H9 (cell line): Measurements from ENCODE around the gene VPREB3. TPM values are rescaled to one million over a fixed set of nuclear protein-coding genes. Genes with fewer than 3 reads are reported as not detected.

Experiments used
- DNase-seq: peaks from one replicate; pipeline ENCODE4 v3.0.0-alpha.2; 2017
- H2AFZ ChIP-seq: one replicate; pipeline ENCODE4 v1.6.1; 2013; ENCODE audit warnings: mild to moderate bottlenecking, low read length, control low read depth, moderate library complexity
- H2AK5ac ChIP-seq: 2 replicates; pipeline ENCODE4 v1.6.1; 2013; ENCODE audit warnings: low read length, control low read depth, mixed read lengths; ENCODE audit not compliant: insufficient read length
- H2BK120ac ChIP-seq: one replicate; pipeline ENCODE4 v1.6.1; 2013; ENCODE audit warnings: low read depth, mild to moderate bottlenecking, low read length, control low read depth, inconsistent platforms; ENCODE audit not compliant: poor library complexity, severe bottlenecking
- H2BK12ac ChIP-seq: 2 replicates; pipeline ENCODE4 v1.6.1; 2013; ENCODE audit warnings: low read length, control low read depth, mixed read lengths, low read depth; ENCODE audit not compliant: insufficient read length
- H2BK15ac ChIP-seq: 2 replicates; pipeline ENCODE4 v1.6.1; 2013; ENCODE audit warnings: low read depth, low read length, control low read depth
- H2BK20ac ChIP-seq: one replicate; pipeline ENCODE4 v1.6.1; 2013; ENCODE audit warnings: low read depth, mild to moderate bottlenecking, low read length, control low read depth, inconsistent platforms; ENCODE audit not compliant: poor library complexity, severe bottlenecking
- H2BK5ac ChIP-seq: 2 replicates; pipeline ENCODE4 v1.6.1; 2013; ENCODE audit warnings: low read length, control low read depth, mixed read lengths; ENCODE audit not compliant: insufficient read length
- H3K14ac ChIP-seq: 2 replicates; pipeline ENCODE4 v1.6.1; 2013; ENCODE audit warnings: low read length, control low read depth; ENCODE audit not compliant: insufficient read depth
- H3K18ac ChIP-seq: 2 replicates; pipeline ENCODE4 v1.6.1; 2013; ENCODE audit warnings: low read depth, mild to moderate bottlenecking, mixed read lengths, low read length, control low read depth; ENCODE audit not compliant: insufficient read length
- H3K23ac ChIP-seq: 2 replicates; pipeline ENCODE4 v1.6.1; 2013; ENCODE audit warnings: low read length, control low read depth, mixed read lengths, low read depth; ENCODE audit not compliant: insufficient read length
- H3K23me2 ChIP-seq: 2 replicates; pipeline ENCODE4 v1.6.1; 2013; ENCODE audit warnings: low read depth, mild to moderate bottlenecking, mixed read lengths, low read length, control low read depth; ENCODE audit not compliant: insufficient read length, poor library complexity, severe bottlenecking
- H3K27ac ChIP-seq: 2 replicates; pipeline ENCODE4 v1.5.1; 2013; ENCODE audit warnings: low read length, control low read depth, mixed read lengths, low read depth; ENCODE audit not compliant: insufficient read length
- H3K27me3 ChIP-seq: 2 replicates; pipeline ENCODE4 v1.6.1; 2013; ENCODE audit warnings: low read length, control low read depth, inconsistent platforms; ENCODE audit not compliant: insufficient read depth
- H3K4ac ChIP-seq: 2 replicates; pipeline ENCODE4 v1.6.1; 2013; ENCODE audit warnings: low read depth, mild to moderate bottlenecking, control low read depth, inconsistent platforms, low read length, moderate library complexity
- H3K4me1 ChIP-seq: 2 replicates; pipeline ENCODE4 v1.6.1; 2013; ENCODE audit warnings: low read length, control low read depth, inconsistent platforms; ENCODE audit not compliant: insufficient read depth
- H3K4me2 ChIP-seq: 2 replicates; pipeline ENCODE4 v1.6.1; 2013; ENCODE audit warnings: low read length, control low read depth, mixed read lengths; ENCODE audit not compliant: insufficient read length, insufficient read depth
- H3K56ac ChIP-seq: 2 replicates; pipeline ENCODE4 v1.6.1; 2013; ENCODE audit warnings: low read depth, mild to moderate bottlenecking, mixed read lengths, low read length, control low read depth; ENCODE audit not compliant: insufficient read length
- H3K79me1 ChIP-seq: 2 replicates; pipeline ENCODE4 v1.6.1; 2013; ENCODE audit warnings: low read depth, mild to moderate bottlenecking, moderate library complexity, low read length, control low read depth, inconsistent platforms; ENCODE audit not compliant: insufficient read depth, poor library complexity, severe bottlenecking
- H3K79me2 ChIP-seq: 2 replicates; pipeline ENCODE4 v1.6.1; 2013; ENCODE audit warnings: low read length, control low read depth, inconsistent platforms; ENCODE audit not compliant: insufficient read depth
- H3K9ac ChIP-seq: 2 replicates; pipeline ENCODE4 v1.6.1; 2013; ENCODE audit warnings: low read length, control low read depth, mixed read lengths; ENCODE audit not compliant: insufficient read length; ENCODE audit errors: extremely low read depth
- H3K9me3 ChIP-seq: one replicate; pipeline ENCODE4 v1.6.1; 2013; ENCODE audit warnings: low read depth, low read length, inconsistent platforms; ENCODE audit not compliant: control insufficient read depth
- H3T11ph ChIP-seq: one replicate; pipeline ENCODE4 v1.6.1; 2013; ENCODE audit warnings: mild to moderate bottlenecking, low read length, control low read depth, inconsistent platforms
- H4K20me1 ChIP-seq: one replicate; pipeline ENCODE4 v1.6.1; 2013; ENCODE audit not compliant: control insufficient read depth, insufficient read length, insufficient read depth
- H4K5ac ChIP-seq: 2 replicates; pipeline ENCODE4 v1.6.1; 2013; ENCODE audit warnings: low read depth, mild to moderate bottlenecking, mixed read lengths, low read length, control low read depth; ENCODE audit not compliant: insufficient read length
- H4K8ac ChIP-seq: replicated peaks from 2 replicates; pipeline ENCODE4 v1.6.1; 2013; ENCODE audit warnings: low read length, control low read depth, mixed read lengths, low read depth; ENCODE audit not compliant: insufficient read length
- H4K91ac ChIP-seq: 2 replicates; pipeline ENCODE4 v1.6.1; 2013; ENCODE audit warnings: low read depth, mild to moderate bottlenecking, moderate library complexity, mixed read lengths, low read length, control low read depth; ENCODE audit not compliant: insufficient read length
- H3K27ac Mint-ChIP-seq, 3 experiments: 2 replicates in 2 of 3; 3 replicates in 1 of 3; pipeline ENCODE4 v1.8.0; 2020 to 2021; ENCODE audit warnings: mixed read lengths in 3 of 3, mild to moderate bottlenecking in 1 of 3, moderate library complexity in 1 of 3
- H3K27me3 Mint-ChIP-seq: 2 replicates; pipeline ENCODE4 v1.8.0; 2021; ENCODE audit warnings: low read depth, mild to moderate bottlenecking, moderate library complexity, mixed read lengths
- H3K36me3 Mint-ChIP-seq, 3 experiments: 2 replicates in 2 of 3; 3 replicates in 1 of 3; pipeline ENCODE4 v1.8.0; 2020 to 2021; ENCODE audit warnings: low read depth in 3 of 3, mixed read lengths in 3 of 3; ENCODE audit not compliant: insufficient read depth in 1 of 3
- H3K4me1 Mint-ChIP-seq, 2 experiments: 2 replicates each; pipeline ENCODE4 v1.8.0; 2020; ENCODE audit warnings: mixed read lengths in 2 of 2
- H3K4me3 Mint-ChIP-seq, 2 experiments: 2 replicates in 1 of 2; 3 replicates in 1 of 2; pipeline ENCODE4 v1.8.0; 2020 to 2021; ENCODE audit warnings: mild to moderate bottlenecking in 2 of 2, mixed read lengths in 2 of 2, moderate library complexity in 1 of 2
- H3K9me3 Mint-ChIP-seq, 2 experiments: 2 replicates in 1 of 2; 3 replicates in 1 of 2; pipeline ENCODE4 v1.8.0; 2020; ENCODE audit warnings: mild to moderate bottlenecking in 2 of 2, mixed read lengths in 2 of 2, moderate library complexity in 1 of 2
- CTCF ChIP-seq: fragments of 200-600 bp; sonication (generic); conservative IDR thresholded peaks from 3 replicates; pipeline ENCODE4 v1.8.0; 2021; ENCODE audit warnings: antibody characterized with exemption, mild to moderate bottlenecking
- WGBS: extraction: QIAGEN DNeasy Blood & Tissue Kit; methylation state at CpG from one replicate; pipeline ENCODE4 v1.1.7; 2013; ENCODE audit warnings: missing lambda C conversion rate, low lambda C conversion rate, mixed read lengths; ENCODE audit not compliant: insufficient read length; ENCODE audit errors: extremely low coverage; 5-methylcytosine and 5-hydroxymethylcytosine counted together
- total RNA-seq: library from RNA; stranded (reverse); gene quantifications from 2 replicates; pipeline ENCODE4 v1.2.1, GENCODE V29; 2021

VPREB3 gene
- total RNA-seq, 1 experiment from 2014 or later, result 0.50 TPM

GRCh38 chr22:23784215-23784732 lies 30.0 kb upstream of the VPREB3 start:
- Histone ChIP-seq H3K4ac (no peak overlapping the region), H2AK5ac (no peak overlapping the region), H3K9me3 (no peaks in the 10 kb centered on the region), H3K4me1 (peaks cover 2% of the 10 kb centered on the region; the same call in 1 of the 2 replicates), H2BK12ac (no peak overlapping the region), H3K23me2 (peaks cover 2% of the 10 kb centered on the region), H3K27me3 (no peaks in the 10 kb centered on the region), H4K20me1 (no peaks in the 10 kb centered on the region), H4K91ac (no peak overlapping the region), H2BK20ac (no peak overlapping the region), H3K9ac (no peak overlapping the region), H3K4me2 (no peak overlapping the region), H2BK15ac (no peak overlapping the region), H3K56ac (no peak overlapping the region), H3K79me2 (peaks cover 10% of the 10 kb centered on the region; the same call in 1 of the 2 replicates), H2BK120ac (no peak overlapping the region), H3K23ac (no peak overlapping the region), H4K5ac (no peak overlapping the region), H4K8ac (no peak overlapping the region), H3T11ph (no peak overlapping the region), H3K18ac (no peak overlapping the region), H2AFZ (no peak overlapping the region), H3K27ac (no peak overlapping the region), H3K14ac (no peak overlapping the region), H2BK5ac (no peak overlapping the region), H3K79me1 (no peaks in the 10 kb centered on the region)
- DNase-seq, result no peak
- peaks cover 18 to 29% of the 10 kb centered on the region in 2 experiments for H3K4me1 Mint-ChIP-seq
- no peaks in the 10 kb centered on the region for H3K27me3 Mint-ChIP-seq
- TF ChIP-seq CTCF, result no peak
- no peaks in the 10 kb centered on the region for H3K9me3 Mint-ChIP-seq
- WGBS, result no CpG with 5 or more reads among the region's 8 CpGs
- no peaks in the 10 kb centered on the region; a peak in 1 of 7 replicates for H3K36me3 Mint-ChIP-seq
- no peak overlapping the region for H3K27ac Mint-ChIP-seq
- H3K4me3 Mint-ChIP-seq, result no peak overlapping the region
